ENCODE measurements around the gene SYT7. TPM values are rescaled to one million over a fixed set of nuclear protein-coding genes. Genes with fewer than 3 reads are reported as not detected.

SYT7 gene
- total and polyA plus RNA-seq, 4 donors: 1.7 to 10.6 (median 3.8) TPM

- Histone ChIP-seq H3K4me1 (ENCODE audit: control insufficient read depth in 5 of 5, insufficient read depth in 5 of 5, low read length in 5 of 5) (peaks cover 0 to 6% (median 3%) of the 10 kb centered on the region in 5 donors), H3K27me3 (ENCODE audit: control insufficient read depth in 3 of 3, insufficient read depth in 3 of 3, low read length in 2 of 3) (peaks cover 10 to 29% (median 22%) of the 10 kb centered on the region in 3 donors), H3K36me3 (ENCODE audit: control insufficient read depth in 4 of 4, insufficient read depth in 4 of 4, low read length in 4 of 4) (no peaks in the 10 kb centered on the region), H3K9ac (ENCODE audit: insufficient read depth in 1 of 2, low read length in 2 of 2) (no peak overlapping the region), H3K9me3 (ENCODE audit: control insufficient read depth in 4 of 4, insufficient read depth in 3 of 4, low read length in 3 of 4) (peaks cover 0 to 3% (median 0%) of the 10 kb centered on the region in 4 donors), H3K4me3 (no peak overlapping the region), H3K27ac (ENCODE audit: low read depth in 1 of 2, low read length in 1 of 2) (no peak overlapping the region)
- ATAC-seq (ENCODE audit: insufficient read depth, low FRiP score) (no peak), DNase-seq (no peak)
- TF ChIP-seq CTCF (IDR thresholded peaks at IDR 0.05; ENCODE audit: control extremely low read depth, extremely low read depth): no peak
- WGBS, 2 donors: 84 to 94% methylated on average over 5 of the region's 5 CpGs
Observed at GRCh38 chr11:61505106-61505505, 75.8 kb downstream of the SYT7 start.

- Histone ChIP-seq H3K9me3 (ENCODE audit: control insufficient read depth in 4 of 4, insufficient read depth in 3 of 4, low read length in 3 of 4) (peaks cover 0 to 3% (median 0%) of the 10 kb centered on the region in 4 donors), H3K27me3 (ENCODE audit: control insufficient read depth in 3 of 3, insufficient read depth in 3 of 3, low read length in 2 of 3) (peaks cover 4 to 24% (median 22%) of the 10 kb centered on the region in 3 donors), H3K4me1 (ENCODE audit: control insufficient read depth in 5 of 5, insufficient read depth in 5 of 5, low read length in 5 of 5) (peaks cover 0 to 3% (median 0%) of the 10 kb centered on the region in 5 donors), H3K36me3 (ENCODE audit: control insufficient read depth in 4 of 4, insufficient read depth in 4 of 4, low read length in 4 of 4) (no peaks in the 10 kb centered on the region), H3K9ac (ENCODE audit: insufficient read depth in 1 of 2, low read length in 2 of 2) (no peak overlapping the region), H3K27ac (ENCODE audit: low read depth in 1 of 2, low read length in 1 of 2) (no peak overlapping the region), H3K4me3 (no peak overlapping the region)
- ATAC-seq (ENCODE audit: insufficient read depth, low FRiP score) (no peak), DNase-seq (no peak)
- no peak for TF ChIP-seq CTCF (IDR thresholded peaks at IDR 0.05; ENCODE audit: control extremely low read depth, extremely low read depth)
- 70 to 81% methylated on average over 8 of the region's 8 CpGs for WGBS, 2 donors
Observed at GRCh38 chr11:61503135-61503770, 77.6 kb downstream of the SYT7 start.

- no peak for ATAC-seq (ENCODE audit: insufficient read depth, low FRiP score)
- Histone ChIP-seq H3K9ac (ENCODE audit: insufficient read depth in 1 of 2, low read length in 2 of 2) (no peak overlapping the region), H3K36me3 (ENCODE audit: control insufficient read depth in 4 of 4, insufficient read depth in 4 of 4, low read length in 4 of 4) (no peaks in the 10 kb centered on the region), H3K27me3 (ENCODE audit: control insufficient read depth in 3 of 3, insufficient read depth in 3 of 3, low read length in 2 of 3) (peaks cover under 1 to 17% (median 15%) of the 10 kb centered on the region in 3 donors), H3K4me1 (ENCODE audit: control insufficient read depth in 5 of 5, insufficient read depth in 5 of 5, low read length in 5 of 5) (no peaks in the 10 kb centered on the region), H3K27ac (ENCODE audit: low read depth in 1 of 2, low read length in 1 of 2) (no peak overlapping the region), H3K4me3 (no peak overlapping the region), H3K9me3 (ENCODE audit: control insufficient read depth in 4 of 4, insufficient read depth in 3 of 4, low read length in 3 of 4) (peaks cover 0 to 3% (median 0%) of the 10 kb centered on the region in 4 donors)
- no peak for TF ChIP-seq CTCF (IDR thresholded peaks at IDR 0.05; ENCODE audit: control extremely low read depth, extremely low read depth)
- DNase-seq: no peak
- 94 to 100% methylated on average over 1 of the region's 1 CpG for WGBS, 2 donors
Observed at GRCh38 chr11:61502522-61502921, 78.4 kb downstream of the SYT7 start.
